DOHH2 (cell line): Measurements from ENCODE around the gene GATB.

Source experiments
- H3F3A ChIP-seq: fragments of 200-600 bp; sonication (generic), shearing (Covaris generic); 2 replicates; pipeline ENCODE4 v1.6.0; 2016; ENCODE audit warnings: antibody characterized with exemption, mild to moderate bottlenecking; ENCODE audit not compliant: control insufficient read depth, insufficient read depth
- H3K27ac ChIP-seq: fragments of 200-600 bp; sonication (generic); 2 replicates; pipeline ENCODE4 v1.5.1; 2014; ENCODE audit warnings: low read depth, mild to moderate bottlenecking, low read length, moderate library complexity
- H3K27me3 ChIP-seq: fragments of 200-600 bp; sonication (generic); 2 replicates; pipeline ENCODE4 v1.6.1; 2014; ENCODE audit warnings: mild to moderate bottlenecking, low read length, mixed read lengths; ENCODE audit not compliant: control insufficient read depth
- H3K36me3 ChIP-seq: fragments of 200-600 bp; sonication (generic); 2 replicates; pipeline ENCODE4 v1.6.1; 2014; ENCODE audit warnings: mild to moderate bottlenecking, low read length, moderate library complexity, mixed read lengths; ENCODE audit not compliant: control insufficient read depth
- H3K4me1 ChIP-seq: fragments of 200-600 bp; sonication (generic); 2 replicates; pipeline ENCODE4 v1.6.1; 2014; ENCODE audit warnings: mild to moderate bottlenecking, low read length, mixed read lengths; ENCODE audit not compliant: control insufficient read depth
- H3K4me2 ChIP-seq: fragments of 200-600 bp; sonication (generic); 2 replicates; pipeline ENCODE4 v1.6.0; 2014; ENCODE audit warnings: mild to moderate bottlenecking, low read length, moderate library complexity
- H3K4me3 ChIP-seq: fragments of 200-600 bp; sonication (generic); 2 replicates; pipeline ENCODE4 v1.5.1; 2014; ENCODE audit warnings: mild to moderate bottlenecking, low read length, mixed read lengths
- H3K79me2 ChIP-seq: fragments of 200-600 bp; sonication (generic); 2 replicates; pipeline ENCODE4 v1.6.1; 2014; ENCODE audit warnings: mild to moderate bottlenecking, low read length, mixed read lengths; ENCODE audit not compliant: control insufficient read depth
- H3K9me2 ChIP-seq: fragments of 200-600 bp; sonication (generic); replicated peaks from 2 replicates; pipeline ENCODE4 v1.6.1; 2014; ENCODE audit warnings: mild to moderate bottlenecking, low read length, mixed read lengths; ENCODE audit not compliant: control insufficient read depth
- H3K9me3 ChIP-seq: fragments of 200-600 bp; sonication (generic); 2 replicates; pipeline ENCODE4 v1.6.1; 2014; ENCODE audit warnings: antibody characterized with exemption, low read length, mixed read lengths; ENCODE audit not compliant: control insufficient read depth, insufficient read depth
- H4K20me1 ChIP-seq: fragments of 200-600 bp; sonication (generic); 2 replicates; pipeline ENCODE4 v1.6.0; 2014; ENCODE audit warnings: low read depth, mild to moderate bottlenecking, antibody characterized with exemption, low read length, moderate library complexity; ENCODE audit not compliant: control insufficient read depth, insufficient read depth
- EZH2phosphoT487 ChIP-seq: fragments of 200-600 bp; sonication (generic); IDR thresholded peaks from 2 replicates; pipeline ENCODE4 v1.6.1; 2017; ENCODE audit warnings: borderline replicate concordance, mild to moderate bottlenecking, antibody characterized with exemption, low read length, moderate library complexity, mixed read lengths
- TF ChIP-seq, protein P1 (sequence below): fragments of 200-600 bp; sonication (generic); IDR thresholded peaks from one replicate; pipeline ENCODE4 v1.5.1; 2014; ENCODE audit warnings: antibody characterized with exemption, mild to moderate bottlenecking, low read depth, low read length; ENCODE audit not compliant: poor library complexity, severe bottlenecking

GATB gene

DNA sequence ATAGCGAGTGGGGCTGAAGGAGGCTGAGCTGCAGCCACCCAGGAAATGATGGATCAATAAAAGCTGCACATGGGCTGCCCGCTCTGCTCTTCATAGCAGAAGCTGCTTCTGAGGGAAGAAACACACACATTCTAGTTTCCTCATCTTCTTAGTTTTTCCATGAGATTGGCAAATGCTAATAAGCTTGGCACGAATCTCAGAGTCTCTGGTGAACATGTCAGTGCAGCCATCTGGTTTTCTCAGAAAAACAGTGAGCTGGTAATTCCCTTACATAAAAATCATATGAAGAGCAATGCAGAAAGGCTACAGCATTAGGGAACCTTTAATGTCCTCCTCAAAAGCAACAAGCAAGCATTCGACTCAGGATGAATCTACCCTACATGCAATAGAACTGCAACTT is 69.9 kb downstream of the GATB start:
- H3K79me2 ChIP-seq = no peaks in the 10 kb centered on the region
- H3K9me3 ChIP-seq = no peaks in the 10 kb centered on the region
- no peak overlapping the region for H3K4me3 ChIP-seq
- no peaks in the 10 kb centered on the region for H3K4me1 ChIP-seq
- no peaks in the 10 kb centered on the region for H3K9me2 ChIP-seq
- no peak overlapping the region for H3K4me2 ChIP-seq
- H3K27me3 ChIP-seq = no peaks in the 10 kb centered on the region
- no peaks in the 10 kb centered on the region for H3K36me3 ChIP-seq
- no peaks in the 10 kb centered on the region for H3F3A ChIP-seq
- H4K20me1 ChIP-seq = no peaks in the 10 kb centered on the region
- TF ChIP-seq, protein P1, sequence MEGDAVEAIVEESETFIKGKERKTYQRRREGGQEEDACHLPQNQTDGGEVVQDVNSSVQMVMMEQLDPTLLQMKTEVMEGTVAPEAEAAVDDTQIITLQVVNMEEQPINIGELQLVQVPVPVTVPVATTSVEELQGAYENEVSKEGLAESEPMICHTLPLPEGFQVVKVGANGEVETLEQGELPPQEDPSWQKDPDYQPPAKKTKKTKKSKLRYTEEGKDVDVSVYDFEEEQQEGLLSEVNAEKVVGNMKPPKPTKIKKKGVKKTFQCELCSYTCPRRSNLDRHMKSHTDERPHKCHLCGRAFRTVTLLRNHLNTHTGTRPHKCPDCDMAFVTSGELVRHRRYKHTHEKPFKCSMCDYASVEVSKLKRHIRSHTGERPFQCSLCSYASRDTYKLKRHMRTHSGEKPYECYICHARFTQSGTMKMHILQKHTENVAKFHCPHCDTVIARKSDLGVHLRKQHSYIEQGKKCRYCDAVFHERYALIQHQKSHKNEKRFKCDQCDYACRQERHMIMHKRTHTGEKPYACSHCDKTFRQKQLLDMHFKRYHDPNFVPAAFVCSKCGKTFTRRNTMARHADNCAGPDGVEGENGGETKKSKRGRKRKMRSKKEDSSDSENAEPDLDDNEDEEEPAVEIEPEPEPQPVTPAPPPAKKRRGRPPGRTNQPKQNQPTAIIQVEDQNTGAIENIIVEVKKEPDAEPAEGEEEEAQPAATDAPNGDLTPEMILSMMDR = no peak
- TF ChIP-seq EZH2phosphoT487 = no peak
- no peak overlapping the region for H3K27ac ChIP-seq

DNA sequence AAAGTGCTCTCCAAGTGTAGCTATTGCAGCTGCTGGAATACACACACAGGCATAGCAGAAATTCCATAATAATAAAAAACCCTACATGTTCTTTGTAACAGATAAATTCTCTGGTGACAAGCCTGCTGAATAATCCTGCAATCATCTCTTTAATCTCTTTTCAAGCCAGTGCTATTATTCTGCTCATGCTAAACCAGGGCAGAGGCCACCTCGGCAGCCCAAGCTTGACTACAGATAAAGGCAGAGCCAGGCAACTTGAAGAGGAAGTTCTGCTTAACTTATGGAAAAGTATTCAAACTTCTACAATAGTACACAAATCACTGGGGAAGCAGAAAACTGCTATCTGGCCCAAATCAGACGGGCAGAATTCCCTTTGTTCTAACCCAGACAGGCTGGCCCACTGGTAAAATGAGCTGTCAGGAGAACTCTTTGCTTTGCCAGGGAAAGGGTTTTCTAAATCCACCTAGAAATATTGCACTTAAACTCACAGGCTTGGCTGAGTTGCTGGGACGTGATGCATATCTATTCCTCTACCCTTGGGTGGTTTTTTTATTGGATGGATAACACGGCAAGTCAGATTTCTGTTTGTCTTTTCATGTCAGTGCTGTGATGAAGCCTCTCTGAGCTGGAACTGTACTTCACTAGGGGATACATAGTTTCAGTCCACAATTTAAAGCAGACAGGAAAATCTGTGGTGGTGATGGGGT is 70.5 kb downstream of the GATB start:
- Histone ChIP-seq H3K27me3 (no peaks in the 10 kb centered on the region), H3K27ac (no peak overlapping the region), H3K79me2 (no peaks in the 10 kb centered on the region), H4K20me1 (no peaks in the 10 kb centered on the region), H3K4me1 (no peaks in the 10 kb centered on the region), H3K4me2 (no peak overlapping the region), H3K9me3 (no peaks in the 10 kb centered on the region), H3K36me3 (no peaks in the 10 kb centered on the region), H3K4me3 (no peak overlapping the region), H3K9me2 (no peaks in the 10 kb centered on the region), H3F3A (no peaks in the 10 kb centered on the region)
- no peak for TF ChIP-seq EZH2phosphoT487
- TF ChIP-seq, protein P1 = no peak

DNA sequence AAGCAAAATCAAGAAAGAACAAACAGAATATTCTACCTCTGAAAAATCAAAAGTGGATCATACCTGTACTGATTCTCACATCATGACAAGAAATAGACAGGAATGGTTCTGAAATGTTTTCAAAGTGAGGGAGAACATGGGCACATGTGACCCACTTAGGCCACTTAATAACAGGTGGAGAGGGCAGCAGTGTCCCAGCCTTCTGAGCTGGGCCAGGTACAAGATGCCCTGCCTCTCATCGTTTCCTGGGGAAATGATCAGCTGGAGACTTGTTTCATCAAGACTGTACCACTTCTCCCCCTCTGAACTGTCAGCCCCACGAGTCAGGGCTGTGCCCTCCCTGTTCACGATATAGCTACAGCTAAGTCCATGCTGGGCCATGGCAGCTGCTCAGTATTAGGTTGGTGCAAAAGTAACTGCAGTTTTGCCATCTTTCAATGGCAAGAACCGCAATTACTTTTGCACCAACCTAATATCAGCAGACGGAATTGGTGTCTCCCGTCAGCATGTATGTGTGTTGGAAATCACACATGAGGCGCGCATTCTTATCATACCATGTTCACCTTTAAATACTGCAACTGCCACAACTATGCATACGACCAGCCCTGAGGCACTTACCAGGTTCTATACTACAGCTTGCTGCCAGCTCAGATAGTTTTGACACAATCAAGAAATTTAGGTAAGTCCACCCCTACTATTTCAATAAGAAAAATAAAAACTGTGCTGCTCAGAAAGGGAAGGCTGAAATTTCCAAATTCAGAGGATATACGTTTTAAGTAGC is 71.4 kb downstream of the GATB start:
- Histone ChIP-seq H3K36me3 (no peaks in the 10 kb centered on the region), H4K20me1 (no peaks in the 10 kb centered on the region), H3K9me3 (no peaks in the 10 kb centered on the region), H3F3A (no peaks in the 10 kb centered on the region), H3K4me2 (no peak overlapping the region), H3K4me1 (no peaks in the 10 kb centered on the region), H3K4me3 (no peak overlapping the region), H3K27ac (no peak overlapping the region), H3K27me3 (no peaks in the 10 kb centered on the region), H3K9me2 (no peaks in the 10 kb centered on the region), H3K79me2 (no peaks in the 10 kb centered on the region)
- no peak for TF ChIP-seq EZH2phosphoT487
- TF ChIP-seq, protein P1 = no peak
